Kidney (tissue), 14 donors: ENCODE results near the gene E2F2. TPM values are rescaled to one million over a fixed set of nuclear protein-coding genes. Genes with fewer than 3 reads are reported as not detected.
"Not testable (repeated sequence)": the region's sequence is repeated elsewhere in the genome, so short reads cannot be mapped to it uniquely, and the experiment has no call there.

ENCODE experiments used
- DNase-seq, 5 donors: peaks; one replicate each; pipeline ENCODE4 v3.0.0-alpha.2; 2013 to 2020
- FAIRE-seq: peaks from 2 replicates; lab custom pipeline; 2012; peaks lifted over from hg19 to GRCh38; lab: Jason Lieb, UNC
- H3K27ac ChIP-seq, 2 donors: one replicate each; pipeline ENCODE4 v1.7.0; 2013; ENCODE audit warnings: low read depth in 2 of 2, low read length in 2 of 2, inconsistent platforms in 1 of 2
- H3K27me3 ChIP-seq: one replicate; pipeline ENCODE4 v1.7.1; 2013; ENCODE audit warnings: low read length, inconsistent platforms; ENCODE audit not compliant: control insufficient read depth, insufficient read depth
- H3K36me3 ChIP-seq, 3 donors: one replicate each; pipeline versions ENCODE4 v1.7.0 to v1.7.1; 2013; ENCODE audit warnings: low read length in 3 of 3, control low read depth in 1 of 3, inconsistent platforms in 1 of 3; ENCODE audit not compliant: insufficient read depth in 3 of 3, control insufficient read depth in 2 of 3
- H3K4me1 ChIP-seq, 3 donors: one replicate each; pipeline versions ENCODE4 v1.7.0 to v1.7.1; 2013; ENCODE audit warnings: low read length in 3 of 3, inconsistent platforms in 1 of 3, low read depth in 1 of 3; ENCODE audit not compliant: control insufficient read depth in 2 of 3, insufficient read depth in 2 of 3
- H3K4me3 ChIP-seq, 3 donors: one replicate each; pipeline versions ENCODE4 v1.7.0 to v1.8.1; 2013; ENCODE audit warnings: low read length in 3 of 3, control low read depth in 1 of 3, inconsistent platforms in 1 of 3
- H3K9ac ChIP-seq, 3 donors: one replicate each; pipeline versions ENCODE4 v1.7.0 to v1.7.1; 2013; ENCODE audit warnings: low read length in 3 of 3, control low read depth in 1 of 3, inconsistent platforms in 1 of 3
- H3K9me3 ChIP-seq, 3 donors: one replicate each; pipeline versions ENCODE4 v1.7.0 to v1.7.1; 2013; ENCODE audit warnings: low read length in 3 of 3, control low read depth in 1 of 3, inconsistent platforms in 1 of 3; ENCODE audit not compliant: control insufficient read depth in 2 of 3, insufficient read depth in 1 of 3
- CTCF ChIP-seq: IDR thresholded peaks from 3 replicates; pipeline ENCODE4 v1.5.1; 2012; ENCODE audit warnings: mild to moderate bottlenecking, moderate library complexity, borderline replicate concordance; ENCODE audit not compliant: insufficient read depth; ENCODE audit errors: extremely low read depth
- intact Hi-C: fragments of 100-400 bp; cut with DNase I; formaldehyde crosslinking; loops from one replicate; pipeline ENCODE4 v1.11.1; 2022
- polyA plus RNA-seq: library from polyadenylated mRNA; stranded (reverse); fragments of 350-450 nt; fragmentation: Illumina TruSeq; extraction: RNeasy Lipid Tissue Mini Kit (QIAGEN cat#74804); gene quantifications from one replicate; pipeline ENCODE4 v1.2.3, GENCODE V29; 2014; ENCODE audit warnings: low read depth, low replicate concordance; ENCODE audit not compliant: insufficient read depth
- total RNA-seq: library from RNA; stranded (reverse); fragmentation: NEBNext Ultra II Directional; extraction: Animal tissue kit (Norgen Biotek cat#: 25700); gene quantifications from one replicate; pipeline ENCODE4 v1.2.1, GENCODE V29; 2021
- donor health status: control.
- donor health status: control.
- donor health status: control.
- donor health status: control.
- donor health status: control.
- donor health status: DM: yes; HTN: yes; CAD: no.
- donor health status: Normal renal cell carcinoma (clear cell type).

The E2F2 gene
- total and polyA plus RNA-seq, 2 donors from 2014 or later, result 0.50 TPM; not detected in 1

DNA sequence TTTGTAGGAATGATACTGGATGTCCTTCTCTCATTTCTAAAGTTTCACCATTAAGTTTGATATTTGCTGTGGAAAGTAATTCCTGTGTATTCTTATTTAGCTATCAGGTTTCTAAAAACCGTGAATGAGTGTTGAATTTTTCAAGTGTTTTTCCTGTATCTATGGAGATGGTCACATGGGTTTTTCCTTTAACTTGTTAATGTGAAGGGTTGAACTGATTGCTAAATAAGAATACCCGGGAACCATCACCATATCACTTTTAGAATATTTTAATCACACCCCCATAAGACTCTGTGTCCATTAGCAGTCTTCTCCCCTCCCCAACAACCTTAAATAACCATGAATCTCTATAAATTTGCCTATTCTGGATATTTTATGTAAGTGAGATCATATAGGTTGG, 30.6 kb downstream of the E2F2 start:
- DNase-seq, result no peak
- Histone ChIP-seq H3K4me1 (no peaks in the 10 kb centered on the region), H3K27ac (no peak overlapping the region), H3K9ac (no peak overlapping the region), H3K27me3 (no peaks in the 10 kb centered on the region), H3K36me3 (no peaks in the 10 kb centered on the region), H3K9me3 (no peaks in the 10 kb centered on the region), H3K4me3 (no peak overlapping the region)
- no peak for TF ChIP-seq CTCF
- intact Hi-C loops, result no loop called here
- no peak for FAIRE-seq

GRCh38 chr1:23497777-23498439, 33.1 kb downstream of the E2F2 start:
- no peaks in the 10 kb centered on the region for H3K4me1 ChIP-seq
- no peaks in the 10 kb centered on the region for H3K27me3 ChIP-seq
- intact Hi-C loops, result loop anchor here (5.0 kb wide), 1 partner anchor 39 kb away; no protein-coding TSS in a partner anchor
- H3K9ac ChIP-seq, result peak overlapping the region in 1 of 3 donors; percentile 36
- no peak overlapping the region for H3K27ac ChIP-seq
- no peak overlapping the region for H3K4me3 ChIP-seq
- DNase-seq, result no peak
- no peak for TF ChIP-seq CTCF
- FAIRE-seq, result no peak
- H3K9me3 ChIP-seq, result no peaks in the 10 kb centered on the region
- no peaks in the 10 kb centered on the region for H3K36me3 ChIP-seq

DNA sequence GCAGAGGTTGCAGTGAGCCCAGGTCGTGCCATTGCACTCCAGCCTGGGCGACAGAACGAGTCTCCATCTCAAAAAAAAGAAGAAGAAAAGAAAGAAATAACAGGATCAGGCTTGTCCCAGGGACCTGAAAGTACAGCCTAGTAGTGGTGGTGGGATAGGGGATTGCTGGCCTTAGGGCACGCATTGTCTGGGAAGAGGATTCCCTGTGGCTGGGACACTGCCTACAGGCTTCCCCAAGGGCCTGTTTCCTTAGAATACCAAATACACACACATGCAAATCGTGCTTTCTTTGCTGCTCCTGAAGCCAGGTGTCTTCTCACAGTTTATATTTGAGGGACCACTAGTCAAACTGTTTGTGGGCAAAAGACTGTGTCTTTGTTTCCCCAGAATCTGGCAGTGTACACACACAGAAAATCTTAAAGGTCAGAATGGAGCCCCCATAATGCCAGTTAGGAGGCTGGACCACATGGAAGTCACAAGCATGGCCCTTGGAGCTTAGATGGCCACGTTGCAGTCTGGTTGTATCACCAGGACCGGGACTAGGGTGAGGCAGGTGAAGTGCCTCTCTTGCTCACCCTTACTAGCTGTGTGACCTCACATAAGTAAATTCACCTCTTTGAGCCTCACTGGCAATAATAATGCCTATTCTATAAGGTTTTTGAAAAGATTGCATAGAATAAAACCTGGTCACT, 34.4 kb downstream of the E2F2 start:
- FAIRE-seq, result no peak
- no peaks in the 10 kb centered on the region for H3K27me3 ChIP-seq
- TF ChIP-seq CTCF, result no peak
- H3K9ac ChIP-seq, result no peak overlapping the region
- no peaks in the 10 kb centered on the region for H3K36me3 ChIP-seq
- H3K27ac ChIP-seq, result no peak overlapping the region
- H3K4me1 ChIP-seq, result no peaks in the 10 kb centered on the region
- no peaks in the 10 kb centered on the region for H3K9me3 ChIP-seq
- H3K4me3 ChIP-seq, result no peak overlapping the region
- DNase-seq, result no peak
- intact Hi-C loops, result loop anchor here (5.0 kb wide), 1 partner anchor 41 kb away; no protein-coding TSS in a partner anchor

DNA sequence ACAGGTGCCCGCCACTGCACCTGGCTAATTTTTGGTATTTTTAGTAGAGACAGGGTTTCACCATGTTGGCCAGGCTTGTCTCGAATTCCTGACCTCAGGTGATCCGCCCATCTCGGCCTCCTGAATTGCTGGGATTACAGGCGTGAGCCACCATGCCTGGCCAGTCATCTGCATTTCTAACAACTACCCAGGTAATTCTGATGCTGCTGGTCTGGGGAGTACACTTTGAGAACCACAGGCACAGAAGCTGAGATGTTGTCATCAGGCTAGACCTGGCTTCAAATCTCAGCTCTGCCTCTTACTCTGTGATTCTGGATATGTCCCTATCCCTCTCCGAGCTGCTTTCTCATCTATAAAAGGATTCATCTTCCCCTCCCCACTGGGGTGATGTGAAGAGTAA, 36.2 kb downstream of the E2F2 start:
- not testable (repeated sequence) for H3K9me3 ChIP-seq, FAIRE-seq, H3K27ac ChIP-seq, H3K27me3 ChIP-seq, DNase-seq, H3K9ac ChIP-seq, H3K4me3 ChIP-seq, H3K36me3 ChIP-seq, H3K4me1 ChIP-seq
- intact Hi-C loops, result loop anchor here (5.0 kb wide), 1 partner anchor 42 kb away; no protein-coding TSS in a partner anchor

DNA sequence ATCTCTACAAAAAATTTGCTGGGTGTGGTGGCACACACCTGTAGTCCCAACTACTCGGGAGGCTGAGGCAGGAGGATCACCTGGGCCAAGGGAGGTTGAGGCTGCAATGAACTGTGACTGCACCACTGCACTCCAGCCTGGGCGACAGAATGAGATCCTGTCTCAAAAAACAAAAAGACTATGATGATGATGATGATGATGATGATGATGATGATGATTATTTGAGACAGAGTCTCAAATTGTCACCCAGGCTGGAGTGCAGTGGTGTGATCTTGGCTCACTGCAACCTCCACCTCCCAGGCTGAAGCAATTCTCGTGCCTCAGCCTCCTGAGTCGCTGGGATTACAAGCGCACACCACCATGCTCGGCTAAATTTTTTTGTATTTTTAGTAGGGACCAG, 38.3 kb downstream of the E2F2 start:
- FAIRE-seq, H3K36me3 ChIP-seq, H3K4me3 ChIP-seq, H3K27me3 ChIP-seq, DNase-seq, H3K9me3 ChIP-seq, H3K4me1 ChIP-seq, H3K9ac ChIP-seq, intact Hi-C loops, H3K27ac ChIP-seq: not testable (repeated sequence)
